Hematopoietic multipotent progenitor cell treated with erythropoietin and hydrocortisone succinate and interleukin-3 and kit ligand, for 8 days (in vitro differentiated cells): ENCODE results near the gene CEP128.
"Not testable (repeated sequence)": the region's sequence is repeated elsewhere in the genome, so short reads cannot be mapped to it uniquely, and the experiment has no call there.

Experiments
- DNase-seq: peaks from one replicate; pipeline ENCODE4 v3.0.0-alpha.2; 2015

Gene CEP128

GRCh38 chr14:80951491-80951890 lies 10.0 kb upstream of the CEP128 start:
- DNase-seq, result no peak

GRCh38 chr14:80948291-80948690 lies 6.8 kb upstream of the CEP128 start:
- DNase-seq, result no peak

GRCh38 chr14:80946797-80947196 lies 5.3 kb upstream of the CEP128 start:
- DNase-seq, result no peak

GRCh38 chr14:80946187-80946586 lies 4.6 kb upstream of the CEP128 start:
- DNase-seq, result no peak

- no peak for DNase-seq
Observed at GRCh38 chr14:80944861-80945617, 3.5 kb upstream of the CEP128 start.

GRCh38 chr14:80942191-80942600 lies 658 bp upstream of the CEP128 start:
- no peak for DNase-seq

GRCh38 chr14:80940146-80940545 lies 1.4 kb downstream of the CEP128 start:
- DNase-seq, result peak; percentile 72

GRCh38 chr14:80933686-80934085 lies 7.9 kb downstream of the CEP128 start:
- no peak for DNase-seq

GRCh38 chr14:80933282-80933681 lies 8.3 kb downstream of the CEP128 start:
- peak; percentile 39 for DNase-seq

- peak; percentile 78 for DNase-seq
Observed at GRCh38 chr14:80930836-80931389, 10.6 kb downstream of the CEP128 start.

- DNase-seq, result peak; percentile 62
Observed at GRCh38 chr14:80930095-80930494, 11.4 kb downstream of the CEP128 start.

GRCh38 chr14:80927083-80927989 lies 14.2 kb downstream of the CEP128 start:
- DNase-seq, result no peak

GRCh38 chr14:80926397-80927082 lies 15.0 kb downstream of the CEP128 start:
- no peak for DNase-seq

- no peak for DNase-seq
Observed at GRCh38 chr14:80924365-80925103, 17.0 kb downstream of the CEP128 start.

- no peak for DNase-seq
Observed at GRCh38 chr14:80923368-80923767, 18.2 kb downstream of the CEP128 start.

GRCh38 chr14:80919622-80920021 lies 21.9 kb downstream of the CEP128 start:
- DNase-seq, result no peak

- DNase-seq, result not testable (repeated sequence)
Observed at GRCh38 chr14:80912013-80912412, 29.5 kb downstream of the CEP128 start.

GRCh38 chr14:80906946-80907345 lies 34.6 kb downstream of the CEP128 start:
- DNase-seq, result no peak

GRCh38 chr14:80906336-80906735 lies 35.2 kb downstream of the CEP128 start:
- DNase-seq, result no peak

GRCh38 chr14:80902608-80903007 lies 38.9 kb downstream of the CEP128 start:
- no peak for DNase-seq

- DNase-seq, result no peak
Observed at GRCh38 chr14:80901822-80902221, 39.7 kb downstream of the CEP128 start.

- DNase-seq, result no peak
Observed at GRCh38 chr14:80901260-80901659, 40.3 kb downstream of the CEP128 start.
